ENCODE measurements around the gene FOSB. TPM values are rescaled to one million over a fixed set of nuclear protein-coding genes. Genes with fewer than 3 reads are reported as not detected.

The FOSB gene
- polyA plus RNA-seq, 2 of the 4 experiments (the other 2 are of a cell fraction): 0.57 to 48.8 TPM

DNA sequence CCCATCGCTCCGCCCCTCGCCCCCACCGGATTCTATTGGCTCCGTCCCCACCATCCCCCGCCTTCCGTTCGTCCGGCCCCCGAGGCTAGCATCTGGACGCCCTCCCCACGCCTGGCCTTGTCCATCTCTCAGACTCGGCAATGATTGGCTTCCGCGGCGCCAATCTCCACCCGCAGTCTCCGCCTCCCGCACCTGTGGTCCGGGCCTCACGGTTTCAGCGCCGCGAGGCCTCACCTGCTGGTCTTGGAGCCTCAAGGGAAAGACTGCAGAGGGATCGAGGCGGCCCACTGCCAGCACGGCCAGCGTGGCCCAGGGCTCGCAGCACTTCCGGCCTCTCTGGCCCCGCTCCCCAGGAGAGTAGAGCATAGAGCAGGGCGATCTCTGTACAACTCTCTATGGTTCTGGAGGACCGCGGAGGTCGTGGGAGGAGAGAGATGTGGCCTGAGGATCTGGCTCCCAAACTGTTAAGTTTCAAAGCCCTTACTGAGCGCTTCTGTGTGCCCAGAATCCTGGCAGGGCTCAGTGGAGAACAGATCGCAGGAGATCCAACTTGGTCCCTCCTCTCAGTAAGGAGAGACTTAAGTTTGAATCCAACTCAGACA lies 44.1 kb upstream of the FOSB start, which contains the start of gene ERCC1 (continued):
- TF ChIP-seq HOXA7 (CRISPR knock-in tag; IDR thresholded peaks at IDR 0.05) (peak; percentile 66; the same call in 1 of the 2 replicates), JUN (IDR thresholded peaks at IDR 0.05) (peak; percentile 94 to 97), KDM5A (IDR thresholded peaks at IDR 0.05) (no peak), POLR2AphosphoS2 (conservative IDR thresholded peaks at IDR 0.05; ENCODE audit: low read length) (peak; percentile 75; the same call in 1 of the 2 replicates), CBX8 (IDR thresholded peaks at IDR 0.05) (no peak), HEYL (CRISPR knock-in tag; IDR thresholded peaks at IDR 0.05) (no peak), TP53 (CRISPR knock-in tag; IDR thresholded peaks at IDR 0.05) (no peak; the same call in 1 of the 2 replicates), ZC3H11A (IDR thresholded peaks at IDR 0.05) (no peak), FOXS1 (CRISPR knock-in tag; IDR thresholded peaks at IDR 0.05) (0 out of 2 replicates have a peak, but pooled peaks have one; percentile 45), RARB (CRISPR knock-in tag; IDR thresholded peaks at IDR 0.05) (peak; percentile 46; the same call in 1 of the 2 replicates), FOSL2 (IDR thresholded peaks at IDR 0.05) (no peak), FOSL2 (CRISPR knock-in tag; IDR thresholded peaks at IDR 0.05) (0 out of 2 replicates have a peak, but pooled peaks have one; percentile 2), MAZ (IDR thresholded peaks at IDR 0.05; ENCODE audit: borderline replicate concordance, low read depth, low read length) (no peak), SMC3 (IDR thresholded peaks at IDR 0.05) (no peak), BHLHE40 (IDR thresholded peaks at IDR 0.05; ENCODE audit: low read depth, low read length) (0 out of 2 replicates have a peak, but pooled peaks have one; percentile 38), MAX (IDR thresholded peaks at IDR 0.05) (peak; percentile 99), HES2 (IDR thresholded peaks at IDR 0.05) (no peak), RCOR1 (IDR thresholded peaks at IDR 0.05; ENCODE audit: low read depth, low read length) (no peak), CHD4 (IDR thresholded peaks at IDR 0.05; ENCODE audit: borderline replicate concordance) (no peak)
- TF ChIP-seq, protein P1, sequence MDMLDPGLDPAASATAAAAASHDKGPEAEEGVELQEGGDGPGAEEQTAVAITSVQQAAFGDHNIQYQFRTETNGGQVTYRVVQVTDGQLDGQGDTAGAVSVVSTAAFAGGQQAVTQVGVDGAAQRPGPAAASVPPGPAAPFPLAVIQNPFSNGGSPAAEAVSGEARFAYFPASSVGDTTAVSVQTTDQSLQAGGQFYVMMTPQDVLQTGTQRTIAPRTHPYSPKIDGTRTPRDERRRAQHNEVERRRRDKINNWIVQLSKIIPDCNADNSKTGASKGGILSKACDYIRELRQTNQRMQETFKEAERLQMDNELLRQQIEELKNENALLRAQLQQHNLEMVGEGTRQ (IDR thresholded peaks at IDR 0.05): no peak
- TF ChIP-seq, protein P2, sequence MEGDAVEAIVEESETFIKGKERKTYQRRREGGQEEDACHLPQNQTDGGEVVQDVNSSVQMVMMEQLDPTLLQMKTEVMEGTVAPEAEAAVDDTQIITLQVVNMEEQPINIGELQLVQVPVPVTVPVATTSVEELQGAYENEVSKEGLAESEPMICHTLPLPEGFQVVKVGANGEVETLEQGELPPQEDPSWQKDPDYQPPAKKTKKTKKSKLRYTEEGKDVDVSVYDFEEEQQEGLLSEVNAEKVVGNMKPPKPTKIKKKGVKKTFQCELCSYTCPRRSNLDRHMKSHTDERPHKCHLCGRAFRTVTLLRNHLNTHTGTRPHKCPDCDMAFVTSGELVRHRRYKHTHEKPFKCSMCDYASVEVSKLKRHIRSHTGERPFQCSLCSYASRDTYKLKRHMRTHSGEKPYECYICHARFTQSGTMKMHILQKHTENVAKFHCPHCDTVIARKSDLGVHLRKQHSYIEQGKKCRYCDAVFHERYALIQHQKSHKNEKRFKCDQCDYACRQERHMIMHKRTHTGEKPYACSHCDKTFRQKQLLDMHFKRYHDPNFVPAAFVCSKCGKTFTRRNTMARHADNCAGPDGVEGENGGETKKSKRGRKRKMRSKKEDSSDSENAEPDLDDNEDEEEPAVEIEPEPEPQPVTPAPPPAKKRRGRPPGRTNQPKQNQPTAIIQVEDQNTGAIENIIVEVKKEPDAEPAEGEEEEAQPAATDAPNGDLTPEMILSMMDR (IDR thresholded peaks at IDR 0.05): no peak
- TF ChIP-seq, protein P3, sequence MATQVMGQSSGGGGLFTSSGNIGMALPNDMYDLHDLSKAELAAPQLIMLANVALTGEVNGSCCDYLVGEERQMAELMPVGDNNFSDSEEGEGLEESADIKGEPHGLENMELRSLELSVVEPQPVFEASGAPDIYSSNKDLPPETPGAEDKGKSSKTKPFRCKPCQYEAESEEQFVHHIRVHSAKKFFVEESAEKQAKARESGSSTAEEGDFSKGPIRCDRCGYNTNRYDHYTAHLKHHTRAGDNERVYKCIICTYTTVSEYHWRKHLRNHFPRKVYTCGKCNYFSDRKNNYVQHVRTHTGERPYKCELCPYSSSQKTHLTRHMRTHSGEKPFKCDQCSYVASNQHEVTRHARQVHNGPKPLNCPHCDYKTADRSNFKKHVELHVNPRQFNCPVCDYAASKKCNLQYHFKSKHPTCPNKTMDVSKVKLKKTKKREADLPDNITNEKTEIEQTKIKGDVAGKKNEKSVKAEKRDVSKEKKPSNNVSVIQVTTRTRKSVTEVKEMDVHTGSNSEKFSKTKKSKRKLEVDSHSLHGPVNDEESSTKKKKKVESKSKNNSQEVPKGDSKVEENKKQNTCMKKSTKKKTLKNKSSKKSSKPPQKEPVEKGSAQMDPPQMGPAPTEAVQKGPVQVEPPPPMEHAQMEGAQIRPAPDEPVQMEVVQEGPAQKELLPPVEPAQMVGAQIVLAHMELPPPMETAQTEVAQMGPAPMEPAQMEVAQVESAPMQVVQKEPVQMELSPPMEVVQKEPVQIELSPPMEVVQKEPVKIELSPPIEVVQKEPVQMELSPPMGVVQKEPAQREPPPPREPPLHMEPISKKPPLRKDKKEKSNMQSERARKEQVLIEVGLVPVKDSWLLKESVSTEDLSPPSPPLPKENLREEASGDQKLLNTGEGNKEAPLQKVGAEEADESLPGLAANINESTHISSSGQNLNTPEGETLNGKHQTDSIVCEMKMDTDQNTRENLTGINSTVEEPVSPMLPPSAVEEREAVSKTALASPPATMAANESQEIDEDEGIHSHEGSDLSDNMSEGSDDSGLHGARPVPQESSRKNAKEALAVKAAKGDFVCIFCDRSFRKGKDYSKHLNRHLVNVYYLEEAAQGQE (IDR thresholded peaks at IDR 0.05): no peak; the same call in 1 of the 2 replicates
